ENCODE results near the gene PLS3.

GRCh38 chrX:115589419-115589818 is 28.4 kb downstream of the PLS3 start:
- TF ChIP-seq MAX (IDR thresholded peaks at IDR 0.05; ENCODE audit: insufficient read depth, insufficient read length) (no peak), CTCF (IDR thresholded peaks at IDR 0.05; ENCODE audit: extremely low read depth in 1 of 2, insufficient read depth in 1 of 2, low read depth in 1 of 2, low read length in 2 of 2) (no peak), POLR2A (IDR thresholded peaks at IDR 0.05; ENCODE audit: low read depth, low read length) (no peak), POLR2AphosphoS5 (IDR thresholded peaks at IDR 0.05; ENCODE audit: insufficient read depth, low read depth, low read length) (no peak), JUN (IDR thresholded peaks at IDR 0.05; ENCODE audit: borderline replicate concordance, insufficient read depth, insufficient read length, low read depth) (no peak), EZH2 (IDR thresholded peaks at IDR 0.05; ENCODE audit: borderline replicate concordance, low read depth, low read length, severe bottlenecking) (no peak), MYC (IDR thresholded peaks at IDR 0.05; ENCODE audit: low read depth, low read length) (no peak)
